ENCODE measurements around the gene VAX1. TPM values are rescaled to one million over a fixed set of nuclear protein-coding genes. Genes with fewer than 3 reads are reported as not detected.
A peak's percentile ranks its signal among the peaks of the same experiment; 100 is the strongest.

Gene VAX1
- total RNA-seq, 6 experiments from 2014 or later: not detected

DNA sequence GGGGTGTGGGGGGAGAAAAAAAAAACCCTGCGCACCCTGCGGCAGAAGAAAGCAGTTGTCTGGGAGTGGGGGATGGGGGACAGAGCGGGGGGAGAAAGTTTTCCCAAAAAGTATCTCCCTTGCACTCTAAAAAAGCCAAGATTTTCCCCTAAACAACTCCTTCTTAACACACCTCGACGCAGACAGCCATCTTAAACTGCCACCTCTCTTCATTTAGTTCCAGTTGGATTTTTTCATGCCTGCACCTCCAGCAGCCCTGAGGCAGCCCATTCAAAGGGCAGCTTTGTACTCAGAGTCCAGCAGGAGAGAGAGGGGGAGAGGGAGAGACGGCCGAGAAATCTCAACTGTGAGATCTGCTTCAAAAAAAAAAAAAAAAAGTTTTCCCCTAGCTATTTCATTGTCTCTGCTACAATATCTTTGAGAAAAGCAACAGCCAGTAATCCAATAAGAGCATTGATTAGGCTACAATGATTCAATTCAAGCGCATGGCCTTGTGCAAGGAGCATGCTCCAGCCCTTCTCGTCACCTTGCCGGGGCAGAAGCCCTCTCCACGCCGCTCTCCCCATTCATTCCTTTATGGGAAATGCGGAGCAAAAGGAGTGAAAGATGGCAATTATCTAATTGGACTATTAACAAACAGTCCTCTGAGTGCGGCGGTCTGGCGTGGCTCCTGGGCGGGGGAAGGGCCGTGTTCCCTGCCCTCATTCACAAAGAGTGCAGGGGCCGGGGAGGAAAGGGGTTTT lies 939 bp upstream of the VAX1 start:
- no peak for DNase-seq

DNA sequence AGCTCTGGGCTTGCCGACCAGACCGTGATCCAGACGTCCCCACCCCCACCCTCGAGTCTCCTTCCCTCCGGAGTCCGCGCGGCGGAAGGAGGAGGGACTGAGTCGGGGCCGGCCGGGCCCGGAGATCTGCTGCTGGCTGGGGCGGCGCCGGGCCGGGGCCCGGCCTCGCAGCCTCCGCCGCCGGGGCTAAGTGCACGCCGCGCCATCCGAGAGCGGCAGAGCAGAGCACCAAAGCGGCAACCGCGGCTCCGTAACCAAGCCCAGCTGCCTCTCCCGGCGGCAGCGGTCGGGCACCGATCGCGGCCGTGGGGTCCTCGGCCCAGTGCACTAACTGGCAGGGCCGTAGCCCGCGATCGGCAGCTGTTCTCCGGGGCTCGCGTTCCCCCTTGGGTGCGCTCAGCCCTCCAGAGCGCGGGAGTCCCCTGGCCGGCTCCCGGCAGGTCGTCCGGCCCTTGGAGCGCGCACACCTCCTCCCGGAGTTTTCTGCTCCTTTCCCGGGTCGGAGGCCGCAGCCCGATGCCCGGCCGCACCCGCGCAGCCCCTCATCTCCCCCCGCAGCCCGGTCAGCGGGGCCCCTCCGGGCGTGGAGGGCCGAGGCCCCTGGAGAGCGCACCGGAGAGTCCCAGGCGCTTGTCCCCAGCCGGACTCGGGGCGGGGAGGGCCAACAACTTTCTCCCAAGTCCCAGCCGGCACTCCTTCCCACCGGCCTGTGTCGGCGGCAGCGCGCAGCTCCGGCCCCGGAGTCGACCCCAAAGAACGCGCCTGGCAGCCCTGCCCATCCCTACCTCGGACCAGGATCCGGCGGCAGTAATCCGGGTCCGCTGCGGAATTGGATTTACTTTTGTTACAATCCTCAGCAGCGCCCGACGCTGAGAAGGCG lies 799 bp downstream of the VAX1 start:
- H3K4me1 Mint-ChIP-seq (ENCODE audit: low read depth): no peaks in the 10 kb centered on the region
- TF ChIP-seq, protein P1, sequence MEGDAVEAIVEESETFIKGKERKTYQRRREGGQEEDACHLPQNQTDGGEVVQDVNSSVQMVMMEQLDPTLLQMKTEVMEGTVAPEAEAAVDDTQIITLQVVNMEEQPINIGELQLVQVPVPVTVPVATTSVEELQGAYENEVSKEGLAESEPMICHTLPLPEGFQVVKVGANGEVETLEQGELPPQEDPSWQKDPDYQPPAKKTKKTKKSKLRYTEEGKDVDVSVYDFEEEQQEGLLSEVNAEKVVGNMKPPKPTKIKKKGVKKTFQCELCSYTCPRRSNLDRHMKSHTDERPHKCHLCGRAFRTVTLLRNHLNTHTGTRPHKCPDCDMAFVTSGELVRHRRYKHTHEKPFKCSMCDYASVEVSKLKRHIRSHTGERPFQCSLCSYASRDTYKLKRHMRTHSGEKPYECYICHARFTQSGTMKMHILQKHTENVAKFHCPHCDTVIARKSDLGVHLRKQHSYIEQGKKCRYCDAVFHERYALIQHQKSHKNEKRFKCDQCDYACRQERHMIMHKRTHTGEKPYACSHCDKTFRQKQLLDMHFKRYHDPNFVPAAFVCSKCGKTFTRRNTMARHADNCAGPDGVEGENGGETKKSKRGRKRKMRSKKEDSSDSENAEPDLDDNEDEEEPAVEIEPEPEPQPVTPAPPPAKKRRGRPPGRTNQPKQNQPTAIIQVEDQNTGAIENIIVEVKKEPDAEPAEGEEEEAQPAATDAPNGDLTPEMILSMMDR (IDR thresholded peaks at IDR 0.05): no peak
- no peak overlapping the region for H3K27ac Mint-ChIP-seq
- no peaks in the 10 kb centered on the region for H3K9me3 Mint-ChIP-seq
- DNase-seq: no peak
- H3K4me3 Mint-ChIP-seq: 0 out of 2 replicates have a peak overlapping the region, but pooled peaks have one; percentile 15
- H3K27me3 Mint-ChIP-seq (ENCODE audit: insufficient read depth): peaks cover 46% of the 10 kb centered on the region
- H3K36me3 Mint-ChIP-seq (ENCODE audit: low read depth): no peaks in the 10 kb centered on the region

More for the DNA sequence above, 939 bp upstream of the VAX1 start:
- Mint-ChIP-seq H3K27ac (no peak overlapping the region), H3K4me1 (ENCODE audit: low read depth) (no peaks in the 10 kb centered on the region), H3K4me3 (no peak overlapping the region), H3K36me3 (ENCODE audit: low read depth) (no peaks in the 10 kb centered on the region), H3K27me3 (ENCODE audit: insufficient read depth) (peaks cover 33% of the 10 kb centered on the region), H3K9me3 (no peaks in the 10 kb centered on the region)
- TF ChIP-seq, protein P1 (IDR thresholded peaks at IDR 0.05): no peak

DNA sequence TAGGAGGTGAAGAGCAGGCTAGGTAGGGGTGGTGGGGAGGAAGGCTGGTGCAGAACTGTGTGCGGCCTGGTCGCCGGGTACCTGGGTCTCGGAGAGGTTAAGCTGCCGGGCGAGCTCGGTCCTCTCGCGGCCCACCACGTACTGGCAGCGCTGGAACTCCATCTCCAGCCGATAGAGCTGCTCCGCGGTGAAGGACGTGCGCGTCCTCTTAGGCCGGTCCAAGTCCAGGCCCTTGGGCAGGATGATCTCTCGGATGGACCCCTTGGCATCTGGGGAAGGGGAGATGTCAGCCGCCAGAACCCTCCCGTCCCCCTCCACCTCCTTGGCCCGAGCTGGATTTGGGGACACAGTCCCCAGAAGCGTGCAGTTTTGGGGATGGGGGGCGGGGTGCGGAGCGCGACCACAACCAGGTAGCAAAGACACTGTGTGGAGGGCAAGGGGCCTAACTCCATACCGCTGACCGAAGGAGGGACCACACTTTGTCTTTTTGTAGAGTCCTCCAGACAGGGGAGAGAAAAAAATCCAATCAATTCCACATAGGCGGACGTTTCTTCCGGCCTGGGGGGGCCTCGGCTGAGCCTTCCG lies 1.6 kb downstream of the VAX1 start:
- H3K4me1 Mint-ChIP-seq (ENCODE audit: low read depth): 0 out of 2 replicates have a peak, but pooled peaks cover 7% of the 10 kb centered on the region
- no peak overlapping the region for H3K27ac Mint-ChIP-seq
- H3K9me3 Mint-ChIP-seq: no peaks in the 10 kb centered on the region
- H3K4me3 Mint-ChIP-seq: no peak overlapping the region
- no peaks in the 10 kb centered on the region for H3K36me3 Mint-ChIP-seq (ENCODE audit: low read depth)
- TF ChIP-seq, protein P1 (IDR thresholded peaks at IDR 0.05): no peak
- DNase-seq: no peak
- H3K27me3 Mint-ChIP-seq (ENCODE audit: insufficient read depth): peaks cover 54% of the 10 kb centered on the region

DNA sequence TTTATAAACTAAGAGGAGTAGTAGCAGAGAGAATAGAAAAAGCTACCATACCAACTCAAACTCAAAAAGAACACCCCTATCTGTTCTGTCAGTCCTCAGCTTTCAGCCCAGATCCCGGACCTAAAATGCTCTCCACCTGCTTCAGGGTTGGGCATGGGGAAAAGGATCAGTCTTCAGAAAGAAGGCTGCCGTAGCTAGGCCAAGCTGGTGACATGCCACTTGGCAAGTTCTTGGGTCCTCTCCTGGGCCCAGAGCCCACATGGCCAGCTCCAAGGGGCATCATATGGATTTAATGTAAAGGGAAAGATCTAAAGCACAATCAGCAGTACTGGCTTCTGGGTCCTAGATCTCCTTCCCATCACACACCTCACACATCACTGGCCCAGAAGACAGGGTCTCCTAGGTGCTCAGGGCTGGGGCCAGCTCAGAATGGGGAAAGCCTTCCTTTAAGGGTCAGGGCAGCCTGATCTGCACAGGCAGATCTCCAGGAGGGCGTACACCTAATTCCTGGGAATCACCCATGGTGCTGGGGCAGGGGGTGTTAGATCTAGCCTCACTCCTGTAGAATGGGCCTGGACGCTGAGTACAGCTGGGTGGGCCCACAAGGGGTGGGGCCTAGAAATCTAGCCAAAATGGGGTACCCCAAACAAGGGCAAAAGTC lies 2.5 kb downstream of the VAX1 start:
- H3K27me3 Mint-ChIP-seq (ENCODE audit: insufficient read depth): peaks cover 57% of the 10 kb centered on the region
- H3K4me1 Mint-ChIP-seq (ENCODE audit: low read depth): 0 out of 2 replicates have a peak, but pooled peaks cover 7% of the 10 kb centered on the region
- DNase-seq: no peak
- H3K9me3 Mint-ChIP-seq: no peaks in the 10 kb centered on the region
- no peaks in the 10 kb centered on the region for H3K36me3 Mint-ChIP-seq (ENCODE audit: low read depth)
- H3K27ac Mint-ChIP-seq: no peak overlapping the region
- no peak overlapping the region for H3K4me3 Mint-ChIP-seq
- TF ChIP-seq, protein P1 (IDR thresholded peaks at IDR 0.05): no peak

DNA sequence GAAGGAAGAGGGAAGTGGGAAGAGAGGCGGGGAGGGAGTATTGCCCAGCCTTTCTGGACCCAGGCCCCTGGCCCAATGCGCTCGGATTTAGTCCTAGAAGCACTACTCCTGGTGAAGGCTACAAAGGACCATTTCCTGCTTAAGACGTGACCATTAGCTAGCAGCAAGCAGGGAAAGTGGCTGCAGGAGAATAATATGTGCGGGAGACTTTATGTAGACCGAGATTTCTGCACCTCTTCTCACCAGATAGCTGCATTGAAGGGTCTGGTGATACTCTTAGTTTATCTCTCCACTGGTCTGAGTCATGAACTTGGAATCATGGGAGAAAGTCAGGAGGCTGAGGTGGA lies 3.1 kb downstream of the VAX1 start:
- Mint-ChIP-seq H3K4me1 (ENCODE audit: low read depth) (0 out of 2 replicates have a peak, but pooled peaks cover 7% of the 10 kb centered on the region), H3K27ac (no peak overlapping the region), H3K4me3 (no peak overlapping the region), H3K36me3 (ENCODE audit: low read depth) (no peaks in the 10 kb centered on the region), H3K9me3 (no peaks in the 10 kb centered on the region), H3K27me3 (ENCODE audit: insufficient read depth) (peaks cover 57% of the 10 kb centered on the region)
- no peak for DNase-seq
- TF ChIP-seq, protein P1 (IDR thresholded peaks at IDR 0.05): no peak

Data from HFFc6 (cell line).